SK-N-SH (cell line): ENCODE data around the gene ACSL3. TPM values are rescaled to one million over a fixed set of nuclear protein-coding genes. Genes with fewer than 3 reads are reported as not detected.
"Not testable (repeated sequence)": the region's sequence is repeated elsewhere in the genome, so short reads cannot be mapped to it uniquely, and the experiment has no call there.

Source experiments
- CTCF ChIA-PET: fragments of 300-600, 350-600 bp; formaldehyde crosslinking; extraction: SDS; loops from one replicate; lab custom pipeline; 2021; lab: Yijun Ruan, JAX
- POLR2A ChIA-PET: fragments of 350-600 bp; sonication (Branson Sonifier 250); formaldehyde crosslinking; extraction: SDS; loops from one replicate; lab custom pipeline; 2020; ENCODE audit warnings: antibody characterized with exemption, inconsistent platforms; lab: Yijun Ruan, JAX
- DNase-seq: peaks from one replicate; pipeline ENCODE4 v3.0.0; 2012
- H2AFZ ChIP-seq: fragments of 200-600 bp; sonication (generic); 2 replicates; pipeline ENCODE4 v1.8.1; 2016; ENCODE audit warnings: antibody characterized with exemption, mild to moderate bottlenecking, low read depth
- H3F3A ChIP-seq: fragments of 200-600 bp; sonication (generic); replicated peaks from 2 replicates; pipeline ENCODE3; 2016; ENCODE audit warnings: antibody characterized with exemption, mild to moderate bottlenecking; ENCODE audit not compliant: insufficient read depth
- H3K27ac ChIP-seq, 2 experiments: fragments of 200-500 bp in 1 of 2; fragments of 200-600 bp in 1 of 2; sonication (Bioruptor generic) in 1 of 2; sonication (generic), shearing (Covaris generic) in 1 of 2; 2 replicates each; pipeline versions ENCODE4 v1.5.1 to v1.6.1; 2014 to 2016; ENCODE audit warnings: low read depth in 2 of 2, inconsistent platforms in 1 of 2, low read length in 1 of 2, mild to moderate bottlenecking in 1 of 2, mixed read lengths in 1 of 2
- H3K27me3 ChIP-seq: fragments of 200-600 bp; sonication (generic), shearing (Covaris generic); 2 replicates; pipeline ENCODE4 v1.6.1; 2016; ENCODE audit warnings: mixed run types; ENCODE audit not compliant: insufficient read depth
- H3K36me3 ChIP-seq, 2 experiments: fragments of 200-500 bp in 1 of 2; fragments of 200-600 bp in 1 of 2; sonication (Bioruptor generic) in 1 of 2; sonication (generic) in 1 of 2; replicated peaks in 1 of 2; 2 replicates each; pipeline versions ENCODE3 to v1.5.1; 2014 to 2016; ENCODE audit warnings: low read length in 1 of 2, mild to moderate bottlenecking in 1 of 2; ENCODE audit not compliant: insufficient read depth in 2 of 2, control insufficient read depth in 1 of 2
- H3K4me1 ChIP-seq, 2 experiments: fragments of 200-500 bp in 1 of 2; fragments of 200-600 bp in 1 of 2; sonication (Bioruptor generic) in 1 of 2; sonication (generic), shearing (Covaris generic) in 1 of 2; 2 replicates each; pipeline versions ENCODE4 v1.5.1 to v1.6.1; 2014 to 2016; ENCODE audit warnings: low read depth in 1 of 2, low read length in 1 of 2, mixed run types in 1 of 2; ENCODE audit not compliant: insufficient read depth in 2 of 2, control insufficient read depth in 1 of 2
- H3K4me2 ChIP-seq: fragments of 200-600 bp; sonication (generic), shearing (Covaris generic); 2 replicates; pipeline ENCODE4 v1.6.1; 2017; ENCODE audit warnings: mixed run types
- H3K4me3 ChIP-seq, 2 experiments: fragments of 200-500 bp in 1 of 2; fragments of 200-600 bp in 1 of 2; sonication (Bioruptor generic) in 1 of 2; sonication (generic), shearing (Covaris generic) in 1 of 2; 2 replicates each; pipeline versions ENCODE4 v1.5.1 to v1.8.1; 2014 to 2016; ENCODE audit warnings: low read depth in 2 of 2, inconsistent platforms in 1 of 2, low read length in 1 of 2, mild to moderate bottlenecking in 1 of 2, mixed read lengths in 1 of 2, moderate library complexity in 1 of 2
- H3K79me2 ChIP-seq: fragments of 200-600 bp; sonication (generic); 2 replicates; pipeline ENCODE4 v1.8.1; 2017; ENCODE audit warnings: mild to moderate bottlenecking; ENCODE audit not compliant: insufficient read depth
- H3K9ac ChIP-seq: fragments of 200-600 bp; sonication (generic); 2 replicates; pipeline ENCODE4 v1.6.1; 2017; ENCODE audit warnings: mixed run types
- H3K9me2 ChIP-seq: fragments of 200-600 bp; sonication (generic); 2 replicates; pipeline ENCODE4 v1.6.1; 2017; ENCODE audit warnings: mixed run types
- H3K9me3 ChIP-seq: fragments of 200-600 bp; sonication (generic); 2 replicates; pipeline ENCODE4 v1.6.1; 2017; ENCODE audit warnings: mixed run types, mild to moderate bottlenecking, moderate library complexity
- H4K20me1 ChIP-seq: fragments of 200-600 bp; sonication (generic); 2 replicates; pipeline ENCODE4 v1.6.1; 2017; ENCODE audit warnings: mild to moderate bottlenecking, mixed run types; ENCODE audit not compliant: insufficient read depth
- CHD2 ChIP-seq: fragments of 150-350 bp; IDR thresholded peaks from 2 replicates; pipeline ENCODE4 v1.6.1; 2018; ENCODE audit warnings: low read length; ENCODE audit not compliant: partially characterized antibody
- EZH2phosphoT487 ChIP-seq: fragments of 200-600 bp; sonication (generic); IDR thresholded peaks from 2 replicates; pipeline ENCODE4 v1.6.1; 2017; ENCODE audit warnings: low read depth, mixed run types, mild to moderate bottlenecking, antibody characterized with exemption, moderate library complexity, borderline replicate concordance
- FOSL2 ChIP-seq: IDR thresholded peaks from 2 replicates; pipeline ENCODE4 v1.4.0; 2012; ENCODE audit warnings: low read depth, mild to moderate bottlenecking, moderate library complexity, borderline replicate concordance
- FOXJ3 ChIP-seq: sonication (generic); formaldehyde crosslinking; IDR thresholded peaks from 2 replicates; pipeline ENCODE4 v1.5.1; 2020; ENCODE audit warnings: mild to moderate bottlenecking, missing genetic modification reagents
- GABPA ChIP-seq: IDR thresholded peaks from 2 replicates; pipeline ENCODE4 v1.4.0; 2012; ENCODE audit warnings: low read depth, mild to moderate bottlenecking
- JUND ChIP-seq: IDR thresholded peaks from 2 replicates; pipeline ENCODE4 v1.4.0; 2012
- NRF1 ChIP-seq: IDR thresholded peaks from 2 replicates; pipeline ENCODE4 v1.6.1; 2012; ENCODE audit warnings: low read depth, mild to moderate bottlenecking, low read length
- RAD21 ChIP-seq: IDR thresholded peaks from 2 replicates; pipeline ENCODE4 v1.6.1; 2012; ENCODE audit warnings: mild to moderate bottlenecking, low read length
- RFX5 ChIP-seq: IDR thresholded peaks from 2 replicates; pipeline ENCODE4 v1.6.1; 2012; ENCODE audit warnings: mild to moderate bottlenecking, improper control_type of control experiment, low read length
- RXRA ChIP-seq: IDR thresholded peaks from 2 replicates; pipeline ENCODE4 v1.4.0; 2012; ENCODE audit warnings: low read depth, mild to moderate bottlenecking, borderline replicate concordance
- TAF1 ChIP-seq: IDR thresholded peaks from 2 replicates; pipeline ENCODE4 v1.6.1; 2012; ENCODE audit warnings: low read depth, mild to moderate bottlenecking, low read length, moderate library complexity, borderline replicate concordance
- YY1 ChIP-seq: IDR thresholded peaks from 2 replicates; pipeline ENCODE4 v1.4.0; 2012; ENCODE audit warnings: low read depth, mild to moderate bottlenecking
- WGBS: methylation state at CpG from one replicate; pipeline ENCODE4 v1.1.6; 2017; ENCODE audit warnings: low lambda C conversion rate; 5-methylcytosine and 5-hydroxymethylcytosine counted together
- polyA plus RNA-seq, 3 experiments: library from polyadenylated mRNA; depleted of rRNA; stranded (reverse); fragments of >200 nt; gene quantifications; 2 replicates each; pipeline ENCODE4 v1.2.3, GENCODE V29; 2012
- TF ChIP-seq, protein P1 (sequence below): IDR thresholded peaks from 2 replicates; pipeline ENCODE4; 2012
- TF ChIP-seq, protein P2 (sequence below): IDR thresholded peaks from 2 replicates; pipeline ENCODE4 v1.4.0; 2012; ENCODE audit warnings: low read depth
- TF ChIP-seq, protein P3 (sequence below): fragments of 200-600 bp; sonication (generic); IDR thresholded peaks from 2 replicates; pipeline ENCODE4 v1.6.1; 2017; ENCODE audit warnings: antibody characterized with exemption, mild to moderate bottlenecking, moderate library complexity

Gene ACSL3
- polyA plus RNA-seq, 1 of the 3 experiments (the other 2 are of a cell fraction) = 15.7 TPM

DNA sequence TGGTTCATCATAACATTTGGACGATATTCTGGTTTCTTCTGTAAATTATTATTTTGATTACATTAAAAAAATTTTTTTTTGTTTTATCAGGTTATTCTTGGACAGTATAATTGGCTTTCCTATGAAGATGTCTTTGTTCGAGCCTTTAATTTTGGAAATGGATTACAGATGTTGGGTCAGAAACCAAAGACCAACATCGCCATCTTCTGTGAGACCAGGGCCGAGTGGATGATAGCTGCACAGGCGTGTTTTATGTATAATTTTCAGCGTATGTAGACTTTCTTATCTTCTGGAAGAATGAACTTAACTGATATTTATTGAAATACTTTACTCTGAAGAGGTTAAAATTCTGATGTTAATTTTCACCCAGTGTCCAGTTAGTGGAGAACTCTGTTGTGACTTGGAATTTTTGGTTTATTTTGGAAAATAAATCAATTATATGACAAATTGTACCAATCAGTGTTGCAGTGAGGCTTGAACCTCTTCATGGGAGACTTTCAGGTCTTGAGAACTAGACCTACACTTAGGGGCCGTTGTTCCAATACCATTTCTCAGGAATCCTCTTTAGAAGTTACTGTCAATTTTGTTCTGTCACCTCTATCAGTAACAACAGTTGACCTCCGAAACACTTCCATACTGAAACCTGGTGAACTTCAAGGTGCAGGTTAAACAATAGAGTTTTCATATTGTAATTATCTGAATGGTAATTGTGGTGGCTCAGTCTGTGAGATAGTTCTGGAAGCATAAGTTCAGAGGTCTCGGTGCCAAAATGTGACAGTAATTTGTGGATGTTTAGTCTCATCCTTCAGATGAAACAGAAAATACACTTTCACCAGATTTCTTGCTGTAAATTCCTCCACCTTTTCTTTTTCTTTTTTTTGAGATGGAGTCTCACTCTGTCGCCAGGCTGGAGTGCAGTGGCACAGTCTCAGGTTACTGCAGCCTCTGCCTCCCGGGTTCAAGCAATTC is 55.7 kb downstream of the ACSL3 start:
- Histone ChIP-seq H3K79me2 (peaks cover 12% of the 10 kb centered on the region), H3K9me3 (no peaks in the 10 kb centered on the region), H2AFZ (no peak overlapping the region), H3K36me3 (peaks cover 15 to 30% of the 10 kb centered on the region in 2 experiments), H3K9ac (no peak overlapping the region), H3F3A (peaks cover 3% of the 10 kb centered on the region), H3K27ac (no peak overlapping the region), H3K27me3 (no peaks in the 10 kb centered on the region), H4K20me1 (no peaks in the 10 kb centered on the region), H3K9me2 (no peaks in the 10 kb centered on the region), H3K4me3 (no peak overlapping the region), H3K4me1 (peaks cover 0 to 21% of the 10 kb centered on the region in 2 experiments; a peak in 3 of 4 replicates), H3K4me2 (no peak overlapping the region)
- peak; percentile 46 for TF ChIP-seq RAD21
- no peak for TF ChIP-seq JUND
- CTCF ChIA-PET = interaction anchor here (0.9 to 2.6 kb wide), 24 partner anchors 10 to 884 kb away, joined by 3 to 17 read pairs (median 6); partner anchors contain the start of gene ACSL3
- DNase-seq = no peak
- 95% methylated on average over 11 of the region's 11 CpGs for WGBS
- POLR2A ChIA-PET = no interaction called here

DNA sequence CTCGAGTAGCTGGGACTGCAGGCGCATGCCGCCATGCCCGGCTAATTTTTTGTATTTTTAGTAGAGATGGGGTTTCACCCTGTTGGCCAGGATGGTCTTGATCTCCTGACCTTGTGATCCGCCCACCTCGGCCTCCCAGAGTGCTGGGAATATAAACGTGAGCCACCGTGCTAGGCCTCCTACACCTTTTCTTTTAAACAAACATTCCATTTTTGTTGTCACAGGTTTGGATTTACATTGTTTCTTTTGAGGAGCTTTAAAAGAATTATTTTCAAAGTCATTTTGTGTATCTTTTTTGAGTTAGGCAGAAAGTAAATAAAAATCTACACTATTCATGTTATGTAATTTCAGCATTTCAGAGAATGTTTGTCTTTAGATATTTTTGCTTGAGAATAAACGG is 56.4 kb downstream of the ACSL3 start:
- H3K4me2 ChIP-seq, POLR2A ChIA-PET, DNase-seq, H3K9ac ChIP-seq, H3K27me3 ChIP-seq, H3K4me3 ChIP-seq, H3K27ac ChIP-seq, H3K9me2 ChIP-seq, H2AFZ ChIP-seq, H3K9me3 ChIP-seq, H4K20me1 ChIP-seq, H3F3A ChIP-seq: not testable (repeated sequence)
- Histone ChIP-seq H3K4me1 (peaks cover 0 to 15% of the 10 kb centered on the region in 2 experiments; a peak in 3 of 4 replicates), H3K36me3 (peaks cover 20 to 36% of the 10 kb centered on the region in 2 experiments), H3K79me2 (peaks cover 12% of the 10 kb centered on the region)
- CTCF ChIA-PET = interaction anchor here (1.0 to 2.3 kb wide), 5 partner anchors 14 to 881 kb away, joined by 3 to 8 read pairs (median 4); partner anchors contain the start of gene ACSL3
- 90% methylated on average over 9 of the region's 9 CpGs for WGBS

DNA sequence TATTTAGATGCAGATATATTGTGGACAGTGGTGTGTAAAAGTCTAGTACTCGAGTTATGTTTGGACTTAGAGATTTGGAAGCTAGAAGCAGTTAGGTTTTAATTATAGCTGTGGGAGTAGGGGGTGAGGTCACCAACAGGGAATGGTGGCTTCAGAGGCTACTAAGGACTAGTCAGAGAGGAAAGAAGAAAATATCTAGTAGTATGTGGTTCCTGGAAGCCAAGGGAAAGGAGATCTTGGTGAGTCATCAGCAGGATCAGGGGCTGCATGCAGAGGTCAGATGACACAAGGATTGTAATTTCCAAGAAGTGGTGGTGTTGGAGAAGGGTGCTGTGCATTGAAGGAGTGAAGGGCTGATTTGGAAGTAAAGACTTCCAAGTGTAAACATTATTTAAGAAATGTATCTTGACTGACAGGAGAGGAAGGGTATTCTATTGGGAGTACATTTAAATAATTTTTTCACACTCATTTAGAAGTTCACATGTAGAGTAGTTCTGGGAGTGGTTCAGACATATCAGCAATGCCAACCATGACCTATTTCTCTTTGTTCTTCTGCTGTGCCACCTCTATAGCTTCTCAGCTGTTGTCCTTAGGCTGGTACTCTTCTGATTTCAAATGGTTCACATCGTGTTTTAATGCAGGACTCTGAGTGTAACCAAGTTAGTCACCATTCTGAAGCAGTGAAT is 59.1 kb downstream of the ACSL3 start:
- peak overlapping the region; percentile 12; the same call in 1 of the 2 replicates for H3K4me2 ChIP-seq
- no peak overlapping the region for H3K4me3 ChIP-seq
- peak overlapping the region in 1 of 2 experiments; percentile 68; a peak in 3 of 4 replicates for H3K27ac ChIP-seq
- H2AFZ ChIP-seq = no peak overlapping the region
- no peaks in the 10 kb centered on the region; the same call in 1 of the 2 replicates for H3K79me2 ChIP-seq
- H3K9me2 ChIP-seq = no peaks in the 10 kb centered on the region
- DNase-seq = no peak
- peak overlapping the region; percentile 5; the same call in 1 of the 2 replicates for H3K9ac ChIP-seq
- POLR2A ChIA-PET = no interaction called here
- H3K4me1 ChIP-seq = peaks cover 2 to 9% of the 10 kb centered on the region in 2 experiments; a peak in 3 of 4 replicates
- peaks cover under 1% of the 10 kb centered on the region for H3F3A ChIP-seq
- H3K36me3 ChIP-seq = peaks cover 42 to 53% of the 10 kb centered on the region in 2 experiments
- H3K9me3 ChIP-seq = no peaks in the 10 kb centered on the region
- no peaks in the 10 kb centered on the region for H3K27me3 ChIP-seq
- H4K20me1 ChIP-seq = no peaks in the 10 kb centered on the region
- 60% methylated on average over 2 of the region's 2 CpGs for WGBS
- CTCF ChIA-PET = interaction anchor here (1.3 to 4.1 kb wide), 3 partner anchors 11 to 229 kb away, joined by 4 to 18 read pairs (median 7); no protein-coding TSS in a partner anchor
- TF ChIP-seq TAF1 (no peak), FOSL2 (peak; percentile 92), EZH2phosphoT487 (no peak), RAD21 (no peak), FOXJ3 (CRISPR knock-in tag) (no peak), RFX5 (no peak), NRF1 (no peak), CHD2 (no peak), RXRA (peak; percentile 72; the same call in 1 of the 2 replicates), YY1 (no peak), GABPA (no peak)
- TF ChIP-seq, protein P1, sequence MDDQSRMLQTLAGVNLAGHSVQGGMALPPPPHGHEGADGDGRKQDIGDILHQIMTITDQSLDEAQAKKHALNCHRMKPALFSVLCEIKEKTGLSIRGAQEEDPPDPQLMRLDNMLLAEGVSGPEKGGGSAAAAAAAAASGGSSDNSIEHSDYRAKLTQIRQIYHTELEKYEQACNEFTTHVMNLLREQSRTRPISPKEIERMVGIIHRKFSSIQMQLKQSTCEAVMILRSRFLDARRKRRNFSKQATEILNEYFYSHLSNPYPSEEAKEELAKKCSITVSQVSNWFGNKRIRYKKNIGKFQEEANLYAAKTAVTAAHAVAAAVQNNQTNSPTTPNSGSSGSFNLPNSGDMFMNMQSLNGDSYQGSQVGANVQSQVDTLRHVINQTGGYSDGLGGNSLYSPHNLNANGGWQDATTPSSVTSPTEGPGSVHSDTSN = 0 out of 2 replicates have a peak, but pooled peaks have one; percentile 21
- TF ChIP-seq, protein P2, sequence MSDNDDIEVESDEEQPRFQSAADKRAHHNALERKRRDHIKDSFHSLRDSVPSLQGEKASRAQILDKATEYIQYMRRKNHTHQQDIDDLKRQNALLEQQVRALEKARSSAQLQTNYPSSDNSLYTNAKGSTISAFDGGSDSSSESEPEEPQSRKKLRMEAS = 0 out of 2 replicates have a peak, but pooled peaks have one; percentile 39
- TF ChIP-seq, protein P3, sequence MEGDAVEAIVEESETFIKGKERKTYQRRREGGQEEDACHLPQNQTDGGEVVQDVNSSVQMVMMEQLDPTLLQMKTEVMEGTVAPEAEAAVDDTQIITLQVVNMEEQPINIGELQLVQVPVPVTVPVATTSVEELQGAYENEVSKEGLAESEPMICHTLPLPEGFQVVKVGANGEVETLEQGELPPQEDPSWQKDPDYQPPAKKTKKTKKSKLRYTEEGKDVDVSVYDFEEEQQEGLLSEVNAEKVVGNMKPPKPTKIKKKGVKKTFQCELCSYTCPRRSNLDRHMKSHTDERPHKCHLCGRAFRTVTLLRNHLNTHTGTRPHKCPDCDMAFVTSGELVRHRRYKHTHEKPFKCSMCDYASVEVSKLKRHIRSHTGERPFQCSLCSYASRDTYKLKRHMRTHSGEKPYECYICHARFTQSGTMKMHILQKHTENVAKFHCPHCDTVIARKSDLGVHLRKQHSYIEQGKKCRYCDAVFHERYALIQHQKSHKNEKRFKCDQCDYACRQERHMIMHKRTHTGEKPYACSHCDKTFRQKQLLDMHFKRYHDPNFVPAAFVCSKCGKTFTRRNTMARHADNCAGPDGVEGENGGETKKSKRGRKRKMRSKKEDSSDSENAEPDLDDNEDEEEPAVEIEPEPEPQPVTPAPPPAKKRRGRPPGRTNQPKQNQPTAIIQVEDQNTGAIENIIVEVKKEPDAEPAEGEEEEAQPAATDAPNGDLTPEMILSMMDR = no peak
